ENCODE measurements around the gene MAP3K1.
"Not testable (repeated sequence)": the region's sequence is repeated elsewhere in the genome, so short reads cannot be mapped to it uniquely, and the experiment has no call there.

The MAP3K1 gene

GRCh38 chr5:56816546-56817081 lies 1.3 kb downstream of the MAP3K1 start:
- peak; percentile 73 for DNase-seq

DNA sequence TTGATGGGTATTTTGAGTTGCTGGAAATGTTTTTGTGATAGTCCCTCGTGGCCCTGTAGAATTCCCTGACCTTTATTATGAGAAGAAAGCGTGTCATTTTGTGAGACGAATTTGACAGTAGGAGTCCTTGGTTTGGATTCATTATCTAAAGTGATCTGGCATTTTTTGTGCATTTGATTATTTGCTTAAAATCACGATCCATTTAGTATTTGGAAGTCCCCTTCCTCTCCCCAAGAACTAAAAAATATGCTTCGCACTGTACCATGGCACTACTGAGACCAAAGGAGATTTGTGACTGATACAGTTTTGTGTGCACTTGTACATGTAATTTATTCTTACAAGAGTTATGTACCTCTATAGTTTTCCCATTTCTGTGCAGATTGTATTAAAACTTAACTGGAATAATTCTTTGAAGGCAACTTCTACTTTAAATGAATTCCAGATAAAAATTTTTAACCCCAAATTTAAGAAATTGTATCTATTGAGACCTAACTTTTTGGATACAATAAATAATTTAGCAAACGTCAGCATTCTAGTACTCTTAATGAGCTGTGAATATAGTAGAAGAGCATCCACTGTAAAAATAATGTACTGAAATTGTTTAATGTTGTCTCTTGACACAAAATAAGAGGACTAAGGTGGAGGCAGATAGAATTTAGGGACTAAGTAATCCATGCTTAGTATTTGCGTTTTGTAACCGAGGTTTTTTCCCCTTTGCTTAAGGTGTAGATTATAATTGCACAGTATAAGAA lies 2.1 kb downstream of the MAP3K1 start:
- DNase-seq = no peak

DNA sequence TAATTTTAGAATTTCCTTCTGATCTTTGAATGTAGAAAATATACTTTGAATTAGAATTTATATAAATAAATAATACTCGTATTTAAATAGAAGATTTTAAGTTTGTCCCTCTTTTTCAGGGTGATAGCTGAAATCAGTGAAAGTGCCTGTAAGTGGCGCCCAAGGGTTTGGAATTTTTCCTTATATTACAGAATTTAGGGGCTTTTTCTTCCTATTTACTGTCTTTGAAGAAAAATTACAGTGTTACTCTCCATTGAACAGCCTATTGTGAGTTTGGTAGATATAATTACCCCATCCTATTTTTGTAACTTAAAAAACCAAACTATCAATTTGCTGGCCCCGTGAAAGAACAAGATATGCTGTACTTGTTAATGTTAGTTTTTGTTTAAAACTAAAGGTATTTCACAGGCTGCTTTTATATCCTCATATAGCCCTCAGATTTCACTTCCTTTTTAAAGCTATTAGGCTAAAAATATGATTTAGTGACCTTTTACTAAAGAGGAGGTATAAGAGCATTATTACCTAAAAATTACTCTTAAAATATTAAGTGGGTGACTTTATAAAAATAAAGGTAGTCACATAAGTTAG lies 3.2 kb downstream of the MAP3K1 start:
- no peak for DNase-seq

GRCh38 chr5:56819060-56819881 lies 3.9 kb downstream of the MAP3K1 start:
- DNase-seq = no peak

DNA sequence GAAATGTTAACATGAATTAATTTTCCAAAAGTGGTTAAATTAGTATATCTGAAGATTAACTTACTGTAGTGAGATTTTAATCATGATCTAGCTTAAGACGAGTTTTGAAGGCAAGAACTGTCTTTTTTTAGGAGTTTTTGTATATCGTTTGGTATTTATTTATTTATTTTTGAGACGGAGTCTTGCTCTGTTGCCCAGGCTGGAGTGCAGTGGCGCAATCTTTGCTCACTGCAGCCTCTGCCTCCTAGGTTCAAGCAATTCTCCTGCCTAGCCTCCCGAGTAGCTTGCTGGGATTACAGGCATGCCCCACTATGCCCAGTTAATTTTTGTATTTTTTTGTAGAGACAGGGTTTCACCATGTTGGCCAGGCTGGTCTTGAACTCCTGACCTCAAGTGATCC lies 6.5 kb downstream of the MAP3K1 start:
- DNase-seq = not testable (repeated sequence)

DNA sequence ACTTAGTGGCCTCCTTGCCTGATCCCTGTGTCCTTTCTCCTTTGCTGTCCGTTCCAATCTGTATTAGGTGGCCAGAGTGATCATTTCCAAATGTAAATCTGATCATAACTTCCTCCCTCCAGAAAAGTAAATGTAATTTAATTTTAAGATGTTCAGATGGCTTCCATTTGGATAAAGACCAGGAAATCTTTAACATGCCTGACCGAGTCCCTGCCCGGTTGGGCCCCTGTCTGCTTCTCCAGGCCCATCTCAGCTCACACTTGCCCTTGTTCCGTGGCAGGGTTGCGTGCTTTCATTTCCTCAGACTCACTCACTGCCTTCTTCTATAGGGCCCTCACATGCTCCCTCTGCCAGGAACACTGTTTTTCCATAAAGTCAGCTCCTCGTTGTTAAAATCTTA lies 7.6 kb downstream of the MAP3K1 start:
- no peak for DNase-seq

DNA sequence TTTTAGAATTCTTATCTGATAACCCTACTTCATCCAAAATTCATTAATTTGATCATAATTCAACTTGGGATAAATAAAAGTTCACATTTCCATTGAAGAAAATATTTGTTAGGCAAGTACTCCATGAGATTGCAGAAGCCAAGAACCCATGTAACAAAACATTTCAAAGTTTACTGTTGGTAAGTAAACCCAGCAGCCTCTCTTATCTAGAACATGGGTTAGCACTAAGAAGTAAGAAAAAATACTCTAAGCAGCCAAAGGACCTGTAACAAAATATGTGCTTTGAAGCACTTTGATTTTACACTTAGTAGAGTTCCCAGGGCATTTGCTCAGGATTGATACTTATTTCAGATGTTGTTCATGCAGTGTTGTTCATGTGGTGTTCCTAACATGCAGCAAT lies 8.7 kb downstream of the MAP3K1 start:
- no peak for DNase-seq

DNA sequence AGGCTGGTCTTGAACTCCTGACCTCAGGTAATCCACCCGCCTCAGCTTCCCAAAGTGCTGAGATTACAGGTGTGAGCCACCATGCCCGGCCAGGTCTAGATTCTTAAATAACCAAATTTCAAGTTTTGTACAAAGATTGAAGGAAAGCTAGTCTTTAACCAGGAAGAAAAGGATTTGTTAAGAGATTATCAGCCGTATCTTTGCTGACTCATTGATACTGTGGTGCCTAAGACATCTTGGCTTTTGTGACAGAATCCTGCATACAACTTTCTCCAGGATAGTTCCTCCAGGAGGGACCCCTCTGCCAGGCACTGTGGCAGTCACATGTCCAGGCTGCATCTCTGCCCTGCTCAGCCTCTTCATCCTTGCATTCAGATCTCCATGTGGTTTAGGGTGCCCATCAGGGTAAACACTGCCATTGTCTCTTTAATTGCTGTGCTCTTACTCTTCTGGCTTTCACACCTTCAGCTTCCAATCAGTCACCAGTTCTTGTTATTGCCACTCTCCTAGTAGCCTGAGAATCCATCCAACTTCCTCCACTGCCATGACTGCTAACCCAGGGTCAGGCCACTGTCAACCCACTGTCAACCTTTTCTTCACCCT lies 10.0 kb downstream of the MAP3K1 start:
- DNase-seq = no peak

DNA sequence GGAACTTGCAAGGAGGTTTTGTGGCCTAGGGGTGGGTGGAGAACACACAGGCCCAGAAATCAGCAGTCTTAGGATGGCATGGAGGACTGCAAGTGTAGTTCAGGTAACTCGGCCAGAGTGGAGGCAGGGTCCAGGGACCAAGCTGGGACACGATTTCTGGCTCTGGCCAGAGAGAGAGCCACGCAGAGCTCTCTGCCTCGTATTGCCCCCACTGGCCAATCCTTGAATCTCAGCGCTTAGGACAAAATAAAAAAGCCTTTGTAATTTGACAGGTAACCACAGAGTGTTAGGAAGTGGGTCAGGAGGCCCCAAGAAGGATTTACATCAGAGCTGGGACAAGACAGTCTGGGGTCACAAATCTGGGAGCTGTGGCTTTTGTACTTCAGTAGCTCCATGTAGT lies 11.7 kb downstream of the MAP3K1 start:
- no peak for DNase-seq

GRCh38 chr5:56827924-56828323 lies 12.6 kb downstream of the MAP3K1 start:
- no peak for DNase-seq

DNA sequence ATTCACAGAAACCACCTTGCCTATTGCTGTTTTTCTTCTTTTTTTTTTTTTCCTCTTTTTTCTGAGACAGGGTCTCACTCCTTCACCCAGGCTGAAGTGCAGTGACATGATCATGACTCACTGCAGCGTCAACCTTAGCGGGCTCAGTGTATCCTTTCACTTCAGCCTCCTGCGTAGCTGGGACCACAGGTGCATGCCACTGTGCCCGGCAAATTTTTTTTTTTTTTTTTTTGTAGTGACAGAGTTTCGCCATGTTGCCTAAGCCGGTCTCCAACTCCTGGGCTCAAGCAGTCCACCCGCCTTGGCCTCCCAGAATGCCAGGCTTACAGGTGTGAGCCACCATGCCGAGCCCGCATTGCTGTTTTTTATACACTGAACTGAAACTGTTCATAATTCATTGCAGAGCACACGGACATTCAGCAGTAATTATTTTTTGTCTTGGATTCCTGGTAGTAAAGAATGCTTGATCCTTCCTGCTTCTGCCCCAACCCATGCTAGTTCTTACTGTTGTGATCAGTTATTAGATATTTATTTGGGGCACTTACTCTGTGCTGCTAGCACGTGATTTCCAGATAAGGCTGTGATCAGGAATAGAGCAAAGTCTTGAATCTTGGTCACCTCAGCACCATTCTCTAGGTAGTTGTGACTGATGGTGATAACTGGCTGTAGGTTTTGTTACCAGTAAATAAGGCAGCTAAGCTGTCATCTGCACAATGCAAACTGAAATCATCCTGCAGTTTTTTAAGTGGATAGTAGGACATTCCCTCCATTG lies 14.0 kb downstream of the MAP3K1 start:
- peak; percentile 78 for DNase-seq

DNA sequence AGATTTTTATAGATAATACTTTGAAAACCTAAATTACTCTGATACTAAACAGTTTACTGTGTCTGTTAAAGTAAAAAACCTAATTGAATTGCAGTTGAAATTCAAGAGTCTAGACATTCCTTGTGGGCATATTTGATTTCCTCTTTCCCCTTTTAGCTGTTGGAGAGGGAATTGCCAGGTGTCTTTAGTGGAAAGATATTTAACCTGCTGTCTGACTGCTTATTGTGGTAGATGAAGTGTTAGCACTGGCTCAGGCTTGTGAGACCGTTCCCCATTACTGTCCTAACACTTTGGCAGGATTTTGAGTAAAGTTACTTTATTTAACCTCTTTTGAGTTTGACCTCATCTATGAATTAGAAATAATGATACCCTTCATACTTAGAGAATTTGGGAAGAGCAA lies 16.4 kb downstream of the MAP3K1 start:
- DNase-seq = no peak

- peak; percentile 41 for DNase-seq
Measured at GRCh38 chr5:56833325-56833724, 18.0 kb downstream of the MAP3K1 start.

DNA sequence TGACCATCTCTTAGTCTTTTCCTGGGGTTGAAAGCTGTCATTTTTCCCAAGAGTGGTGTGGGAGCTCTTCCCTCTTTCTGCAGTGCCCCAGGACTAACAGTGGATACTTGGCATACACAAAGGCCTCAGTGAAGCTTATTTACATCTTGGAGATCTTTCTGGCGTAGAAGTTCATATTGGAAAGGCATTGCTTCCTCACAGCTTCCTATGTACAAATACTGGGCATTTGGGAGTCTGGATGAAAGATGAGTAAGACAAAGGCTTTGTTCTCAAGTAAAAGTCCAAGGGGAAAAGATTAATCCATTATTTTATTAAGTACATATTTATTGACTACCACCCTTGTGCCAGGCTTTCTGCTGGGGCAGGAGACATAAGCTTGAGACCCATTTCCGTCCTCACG lies 22.0 kb downstream of the MAP3K1 start:
- DNase-seq = no peak

GRCh38 chr5:56837956-56838355 lies 22.6 kb downstream of the MAP3K1 start:
- DNase-seq = no peak

DNA sequence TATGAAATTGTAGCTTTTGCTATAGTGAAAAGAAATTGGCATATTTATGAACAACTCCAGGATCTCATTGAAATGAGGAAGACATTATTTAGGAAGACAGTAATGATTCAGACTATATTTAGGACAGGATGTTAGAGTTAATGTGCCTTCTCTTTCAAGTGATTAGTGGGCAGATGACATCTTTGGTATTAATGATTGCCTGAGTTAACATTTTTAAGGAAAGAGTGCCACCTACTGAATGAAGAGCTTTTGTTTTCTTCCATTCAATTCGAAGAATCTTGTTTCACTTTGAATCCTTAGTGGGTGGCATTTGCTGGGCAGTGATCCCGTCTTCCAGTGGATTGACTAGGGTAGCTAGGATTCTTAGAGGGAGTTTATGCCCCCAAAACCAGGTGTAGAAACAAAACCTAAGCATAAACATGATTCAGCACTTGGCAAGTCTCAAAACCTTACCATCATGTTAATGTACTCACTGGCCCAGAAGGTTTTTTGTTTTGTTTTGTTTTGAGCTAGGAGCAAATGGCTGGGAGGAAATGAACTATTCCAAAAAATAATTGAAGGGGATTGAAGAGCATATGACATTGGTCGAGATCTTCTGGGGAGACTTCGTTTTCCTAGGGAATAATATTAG lies 23.2 kb downstream of the MAP3K1 start:
- no peak for DNase-seq

GRCh38 chr5:56839062-56839461 lies 23.7 kb downstream of the MAP3K1 start:
- DNase-seq = no peak

GRCh38 chr5:56840597-56840996 lies 25.2 kb downstream of the MAP3K1 start:
- no peak for DNase-seq

DNA sequence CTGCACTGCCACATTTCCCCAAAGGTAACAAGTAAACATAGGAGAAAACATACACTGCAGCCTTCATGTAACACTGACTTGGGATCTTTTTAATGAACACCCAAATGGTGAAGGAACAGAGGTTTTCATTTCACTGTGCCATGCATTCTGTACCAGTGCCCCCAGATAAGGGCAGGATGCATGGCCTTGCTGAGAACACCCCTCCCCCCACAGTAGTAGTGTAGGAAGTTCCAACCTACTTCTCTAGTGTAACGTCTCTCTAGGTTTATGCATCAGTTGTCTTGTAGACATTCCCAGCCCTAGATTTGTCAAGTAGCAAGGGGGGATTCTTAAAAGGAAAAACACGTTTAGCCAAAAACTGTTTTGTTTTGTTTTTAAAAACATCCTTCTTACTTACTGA lies 29.9 kb downstream of the MAP3K1 start:
- no peak for DNase-seq

DNA sequence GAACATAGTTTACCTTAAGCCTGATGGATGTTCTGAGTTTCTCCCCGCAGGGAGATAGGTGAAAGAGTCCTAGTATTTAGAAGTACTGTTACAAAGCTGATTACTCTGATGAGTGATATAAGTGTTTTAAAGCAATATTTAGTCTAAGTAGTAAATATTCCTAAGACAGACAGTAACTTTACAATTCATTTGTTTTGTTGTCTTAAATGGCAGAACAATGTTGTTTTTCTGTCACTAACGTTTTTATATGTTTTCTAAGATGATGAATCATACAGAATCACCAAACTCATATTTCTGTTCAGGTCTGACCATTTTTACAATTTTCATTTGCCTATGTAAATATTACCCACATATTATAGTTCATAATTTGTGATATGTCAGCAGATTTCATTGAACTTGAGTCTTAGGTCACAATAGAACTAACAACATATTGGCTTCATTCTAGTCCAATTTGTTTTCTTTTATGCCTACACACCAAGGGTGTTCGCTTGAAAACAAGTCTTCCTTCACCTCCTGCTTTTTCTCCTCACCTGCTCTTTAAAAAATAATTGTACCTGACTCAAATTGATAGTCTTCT lies 30.6 kb downstream of the MAP3K1 start:
- no peak for DNase-seq

GRCh38 chr5:56848206-56848605 lies 32.9 kb downstream of the MAP3K1 start:
- DNase-seq = no peak

DNA sequence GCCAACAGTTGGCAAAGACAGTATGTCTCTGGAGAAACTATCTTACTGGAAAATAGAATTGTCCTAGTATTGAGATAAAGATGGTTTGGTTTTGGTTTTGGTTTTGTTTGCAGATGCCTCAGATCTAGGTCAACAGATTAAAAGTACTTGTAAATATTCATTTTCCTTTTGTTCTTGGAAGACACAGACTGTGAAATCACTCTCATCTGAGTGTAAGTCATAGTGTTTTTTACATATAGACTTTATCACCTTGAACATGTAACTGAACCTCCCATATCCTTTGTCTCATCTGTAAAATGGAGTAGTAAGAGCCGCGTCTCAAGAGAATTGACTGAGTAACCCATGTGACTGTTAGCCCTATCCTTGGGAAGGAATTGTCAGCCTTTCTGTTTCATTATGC lies 34.3 kb downstream of the MAP3K1 start:
- DNase-seq = no peak

Measured in stimulated activated CD4-positive, alpha-beta T cell treated with anti-CD3 and anti-CD28 coated beads, Interleukin-15, amount 100 ng/mL, for 24 hours (primary cell).